ENCODE measurements around the gene STK35.

The STK35 gene

DNA sequence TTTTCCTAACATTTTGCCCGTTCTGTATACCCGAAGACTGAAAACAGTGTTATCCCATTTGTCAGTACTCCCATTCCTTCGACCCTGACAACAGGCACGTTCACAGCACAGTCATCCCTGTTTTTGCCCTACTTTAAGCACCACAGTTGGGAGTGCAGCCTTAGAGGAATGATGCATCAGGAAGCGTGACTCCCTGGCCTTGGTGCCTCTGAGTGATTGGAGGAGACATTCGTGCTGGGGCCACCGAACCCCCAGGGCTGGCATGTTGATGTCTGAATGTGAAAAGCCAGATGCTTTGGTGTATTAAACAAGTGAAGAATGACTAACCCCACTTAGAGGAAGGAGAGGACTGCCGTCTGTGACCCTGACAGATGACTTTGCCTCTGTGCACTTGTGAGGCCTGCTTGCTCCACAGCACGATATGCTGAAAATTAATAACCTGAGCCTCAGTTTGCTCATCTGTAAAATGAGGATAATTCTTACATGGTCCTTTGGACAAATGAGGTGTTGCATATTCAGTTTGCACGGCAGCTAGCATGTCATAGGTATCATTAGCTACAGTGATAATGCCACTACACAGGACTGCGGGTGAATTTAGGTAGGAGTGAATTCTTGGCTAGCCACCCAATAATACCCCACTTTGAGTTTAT, 36.0 kb downstream of the STK35 start:
- DNase-seq: no peak

DNA sequence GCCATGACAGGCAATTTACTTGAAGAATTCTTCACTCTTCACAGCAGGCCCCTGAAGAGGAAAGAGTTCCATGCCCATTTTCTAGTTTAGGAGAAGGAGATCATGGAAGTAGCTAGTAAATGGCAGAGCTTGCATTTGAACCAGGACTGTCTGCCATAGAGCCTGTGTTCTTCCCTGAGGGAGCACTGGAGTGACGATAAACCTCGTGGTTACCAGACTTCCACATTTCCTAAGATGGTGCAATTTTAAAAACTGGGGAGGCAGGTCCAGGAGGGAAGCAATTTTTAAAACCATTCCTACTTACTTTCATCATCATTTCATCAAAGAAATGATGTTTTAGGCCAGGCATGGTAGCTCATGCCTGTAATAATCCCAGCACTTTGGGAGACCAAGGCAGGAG, 36.8 kb downstream of the STK35 start:
- no peak for DNase-seq

DNA sequence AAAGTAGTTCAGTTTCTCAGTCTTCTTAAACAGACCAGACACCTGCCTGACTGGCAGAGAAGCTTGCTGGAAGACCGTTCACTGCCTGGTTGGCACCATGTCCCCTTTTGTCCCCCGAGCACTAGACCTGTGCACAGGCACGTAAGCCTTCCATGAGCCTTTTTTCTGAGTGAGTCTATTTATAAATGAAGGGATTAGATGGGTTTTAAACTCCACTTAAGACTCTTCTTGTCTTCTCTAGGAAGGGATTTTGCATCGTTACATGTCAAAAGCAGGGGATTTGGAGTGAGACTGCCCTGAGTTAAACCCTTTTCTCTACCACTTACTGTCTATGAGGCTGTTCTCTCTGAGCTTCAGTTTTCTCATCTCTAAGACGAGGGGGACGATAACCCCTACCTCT, 37.6 kb downstream of the STK35 start:
- DNase-seq: no peak

DNA sequence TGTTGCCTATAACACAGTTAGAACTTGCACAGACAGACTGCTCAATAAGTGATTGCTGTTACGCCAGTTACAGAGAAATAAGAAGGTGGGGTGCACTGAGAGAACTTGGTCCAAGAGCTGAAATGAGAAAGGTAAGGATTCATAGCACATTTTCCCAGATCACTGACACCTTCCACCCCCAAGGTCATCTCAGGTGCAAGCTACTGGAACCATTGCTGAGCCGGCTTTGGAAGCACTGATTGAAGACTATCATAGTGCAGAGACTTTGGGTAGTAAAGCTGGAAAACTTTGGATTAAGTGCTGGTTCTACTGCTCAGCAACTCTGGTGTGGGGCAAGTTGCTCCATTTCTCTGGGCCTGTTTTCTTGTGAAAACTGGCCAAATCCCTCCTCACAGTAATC, 38.1 kb downstream of the STK35 start:
- no peak for DNase-seq

DNA sequence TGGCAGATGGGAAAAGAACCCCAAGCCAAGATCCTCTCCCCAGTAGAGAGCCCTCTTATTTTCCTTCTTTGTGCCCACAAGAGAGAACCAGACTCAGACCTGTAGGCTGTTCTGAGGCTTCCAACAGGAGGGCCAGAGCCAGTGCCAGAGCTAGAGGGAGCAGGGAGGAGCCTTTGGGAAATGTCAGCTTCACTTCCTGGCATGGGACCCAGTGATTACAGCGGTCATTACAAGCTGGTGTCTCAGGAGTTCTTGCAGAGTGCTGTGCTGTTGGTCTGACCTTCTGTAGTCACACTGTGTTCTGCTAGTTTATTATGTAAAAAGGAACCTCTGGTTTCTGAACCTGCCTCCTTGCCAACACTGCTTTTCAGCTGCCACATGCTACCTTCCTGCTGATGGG, 38.9 kb downstream of the STK35 start:
- no peak for DNase-seq

DNA sequence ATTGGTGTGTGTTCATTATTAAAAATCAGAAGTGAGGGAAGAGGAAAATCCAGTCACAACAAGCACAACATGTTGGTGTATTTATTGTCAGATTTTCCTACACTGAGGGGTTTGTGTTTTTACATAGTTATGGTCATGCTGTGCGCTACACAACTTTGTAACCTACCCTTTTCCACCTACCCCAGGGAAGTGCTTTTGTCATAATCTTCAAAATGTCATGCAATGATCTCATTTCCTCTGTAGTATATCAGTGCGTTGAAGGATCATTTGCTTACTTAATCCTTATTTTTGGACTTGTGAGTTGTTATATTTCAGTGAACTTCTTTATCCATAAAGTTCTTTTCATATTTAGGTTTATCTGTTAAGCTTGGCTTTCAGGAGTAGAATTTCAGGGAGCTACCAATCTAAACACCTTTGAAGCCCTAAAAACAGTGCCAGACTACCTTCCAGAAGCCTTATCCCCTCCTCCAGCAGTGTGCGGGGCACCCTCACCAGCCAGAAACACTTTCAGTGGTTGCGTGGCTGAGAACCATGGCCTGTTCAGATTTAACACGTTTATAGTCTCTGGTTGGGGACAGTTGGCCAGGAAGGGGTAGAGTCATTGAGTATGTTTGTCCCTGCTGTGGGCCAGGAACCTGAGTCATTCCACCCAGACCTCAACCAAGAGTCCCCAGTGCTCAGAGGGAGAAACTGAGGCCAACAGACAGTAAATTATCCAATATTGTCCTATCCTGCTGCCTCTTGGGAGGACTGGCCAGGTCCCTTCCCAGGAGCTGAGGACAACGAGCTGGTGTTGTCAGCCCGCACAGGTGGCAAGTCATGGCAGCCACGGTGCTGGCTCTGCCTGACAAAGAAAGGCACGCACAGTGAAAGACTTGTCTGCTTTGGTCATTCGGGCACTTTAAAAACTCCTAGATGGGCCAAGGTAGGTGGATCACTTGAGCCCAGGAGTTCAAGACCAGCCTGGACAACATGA, 40.3 kb downstream of the STK35 start:
- no peak for DNase-seq

DNA sequence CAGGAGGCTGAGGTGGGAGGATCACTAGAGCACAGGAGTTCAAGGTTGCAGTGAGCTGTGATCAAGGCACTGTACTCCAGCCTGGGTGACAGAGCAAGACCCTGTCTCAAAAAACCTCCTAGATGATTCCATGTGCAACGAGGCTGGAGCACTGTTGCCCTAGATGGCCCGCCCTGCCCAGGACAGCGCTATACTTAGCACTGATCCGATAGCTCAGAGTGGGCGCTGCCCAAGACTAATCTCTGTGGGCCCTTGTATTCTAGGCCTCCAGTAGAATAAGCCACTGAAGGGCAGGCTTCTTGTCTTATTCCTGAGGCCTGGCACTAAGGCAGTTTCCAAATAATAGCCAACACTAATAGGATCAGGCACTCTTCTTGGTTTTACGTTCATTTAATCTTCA, 41.0 kb downstream of the STK35 start:
- no peak for DNase-seq

DNA sequence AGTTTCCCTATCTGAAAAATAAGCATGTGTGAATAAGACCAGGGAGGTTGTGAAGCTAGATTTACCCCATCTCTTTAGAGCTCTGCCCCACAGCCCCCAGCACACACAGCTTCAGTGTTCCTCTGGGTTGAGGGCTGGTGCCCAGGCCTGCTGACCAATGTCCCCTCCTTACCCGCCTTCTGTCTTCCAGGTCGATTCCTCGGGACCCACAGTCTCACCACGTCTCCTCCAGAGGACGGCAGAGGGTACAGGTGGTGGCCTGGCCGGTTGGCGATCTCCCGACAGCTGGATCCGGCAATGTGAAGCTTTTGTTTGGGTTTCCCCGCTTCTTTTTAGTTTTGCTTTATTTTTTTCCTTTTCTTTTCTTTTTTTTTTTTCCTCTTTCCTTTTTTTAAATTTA, 42.0 kb downstream of the STK35 start:
- DNase-seq: no peak

DNA sequence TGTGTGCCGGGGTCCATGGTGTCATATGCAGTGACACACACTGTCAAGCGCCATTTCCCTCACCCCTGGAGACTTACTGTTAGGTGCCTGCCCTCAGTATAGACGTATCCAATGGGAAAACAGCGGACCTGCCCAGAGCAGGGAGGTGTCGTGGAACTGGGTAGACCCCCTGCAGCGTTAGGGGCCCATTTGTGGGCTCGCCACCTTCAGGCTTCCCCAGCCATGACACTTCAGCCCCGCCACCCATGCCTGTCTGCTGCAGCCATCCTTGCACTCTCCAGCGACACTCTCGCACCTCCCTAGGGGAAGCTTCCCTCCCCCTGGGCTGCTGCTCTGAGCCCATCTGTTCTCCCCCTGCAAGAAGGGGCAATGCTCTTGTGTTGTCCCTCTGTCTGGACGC, 43.2 kb downstream of the STK35 start:
- no peak for DNase-seq

DNA sequence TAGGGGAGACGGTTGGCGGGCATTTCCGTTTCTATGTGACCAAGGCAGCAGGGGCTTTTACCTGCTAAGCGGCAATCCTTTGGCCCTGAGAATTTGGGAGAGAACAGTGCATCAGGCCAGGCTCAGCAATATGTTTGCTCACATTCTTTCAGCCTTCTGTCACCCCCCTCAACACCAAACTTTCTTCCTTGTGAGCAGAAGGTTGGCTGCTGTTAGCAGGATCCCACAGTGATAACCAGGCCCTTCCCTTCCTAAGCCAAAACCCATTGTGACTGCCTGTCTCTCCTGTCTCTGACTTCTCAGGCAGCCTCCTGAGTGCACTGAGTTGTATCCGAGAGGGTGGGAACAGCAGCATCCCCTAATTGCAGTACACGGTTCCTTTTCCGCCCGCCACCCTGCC, 43.7 kb downstream of the STK35 start:
- no peak for DNase-seq

DNA sequence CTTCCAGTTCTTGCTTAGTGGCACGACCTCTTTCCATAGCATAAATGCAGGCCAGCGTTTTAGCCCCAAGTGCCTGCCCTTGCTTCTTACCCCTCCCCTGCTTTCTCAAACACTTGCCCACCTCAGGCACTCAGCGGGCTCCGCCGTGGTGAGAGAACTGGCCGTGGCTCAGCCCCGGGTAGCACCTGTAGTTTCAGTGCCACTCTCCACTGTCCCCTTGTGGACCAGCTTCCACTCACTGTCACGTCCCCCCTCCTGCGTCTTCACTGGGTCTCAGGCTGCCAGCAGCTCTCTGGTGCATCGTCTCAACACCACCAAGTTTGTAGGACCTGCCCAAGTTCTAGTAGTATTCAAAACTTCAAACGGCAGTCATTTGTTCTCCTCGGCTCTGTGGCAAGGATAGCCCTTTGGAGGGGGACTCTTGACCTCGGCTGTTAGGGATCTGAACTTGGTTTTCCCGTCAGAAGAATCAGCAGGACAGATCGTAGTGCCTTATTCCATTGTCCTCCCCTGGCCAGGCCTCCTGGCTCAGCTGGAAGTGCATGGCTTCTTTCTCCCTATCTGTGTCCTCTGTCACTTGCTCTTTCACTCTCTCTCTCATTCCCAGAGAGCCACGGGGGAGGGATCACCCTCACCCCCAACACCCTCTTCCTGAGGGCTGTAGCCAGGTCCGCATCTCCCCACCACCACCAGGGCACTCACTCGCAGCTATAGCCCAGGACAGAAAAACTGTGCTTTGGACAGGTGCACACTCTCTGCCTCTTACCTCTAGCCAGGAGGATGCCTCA, 44.6 kb downstream of the STK35 start:
- DNase-seq: no peak

DNA sequence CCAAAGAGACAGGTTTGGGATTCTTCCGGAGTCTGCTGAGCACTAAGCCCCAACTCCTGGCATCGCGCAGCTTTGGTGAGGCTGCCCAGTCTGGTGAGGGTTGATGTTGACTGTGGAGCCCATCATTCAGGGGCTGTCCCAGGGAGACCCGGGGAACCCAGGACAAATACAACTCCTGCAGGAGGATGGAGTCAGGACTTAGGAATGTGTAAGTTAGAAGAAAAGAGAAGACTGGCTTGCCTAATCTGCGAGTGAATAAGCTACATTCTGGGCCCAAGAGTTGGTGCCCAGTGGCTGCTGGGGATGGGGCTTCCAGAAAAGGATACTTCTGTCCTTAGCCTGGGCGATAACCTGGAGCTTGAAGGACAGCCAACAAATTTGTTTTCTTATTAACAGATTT, 47.9 kb downstream of the STK35 start:
- no peak for DNase-seq

DNA sequence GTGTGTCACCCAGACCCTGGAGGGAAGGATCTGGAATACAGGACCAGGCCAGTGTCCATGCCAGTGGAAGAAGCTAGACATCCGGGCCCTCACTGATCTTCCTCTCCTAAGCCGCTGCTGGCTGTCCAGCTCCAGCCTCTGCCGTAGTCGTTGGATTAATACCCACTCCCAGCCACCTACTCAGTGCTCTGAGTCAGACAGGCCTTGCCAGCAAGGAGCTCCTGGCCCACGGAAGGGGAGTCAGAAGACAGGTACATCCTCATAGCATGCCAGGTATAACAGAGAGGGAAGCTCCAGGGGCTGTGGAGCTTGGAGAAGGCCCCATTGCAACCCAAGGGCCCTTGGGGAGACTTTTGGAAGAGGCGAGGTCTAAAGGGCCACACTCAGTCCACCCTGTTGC, 49.0 kb downstream of the STK35 start:
- no peak for DNase-seq

DNA sequence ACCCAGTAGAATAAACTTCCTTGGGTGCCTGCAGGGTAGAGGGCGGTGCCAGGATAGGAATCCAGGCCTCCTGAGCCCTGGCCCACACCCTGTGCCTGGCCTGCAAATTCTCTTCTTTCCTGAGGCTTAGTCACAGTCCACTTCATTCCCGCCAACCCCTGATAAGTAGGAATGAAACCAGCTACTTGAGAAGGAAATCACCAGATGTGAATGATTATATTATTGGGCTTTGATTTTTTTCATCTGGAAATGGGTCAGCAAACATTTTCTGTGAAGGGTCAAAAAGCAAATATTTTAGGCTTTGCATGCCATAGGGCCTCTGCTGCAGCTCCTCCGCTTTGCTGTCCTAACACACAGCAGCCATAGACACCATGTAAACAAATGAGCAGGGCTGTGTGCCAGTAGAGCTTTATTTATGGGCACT, 50.2 kb downstream of the STK35 start:
- no peak for DNase-seq

DNA sequence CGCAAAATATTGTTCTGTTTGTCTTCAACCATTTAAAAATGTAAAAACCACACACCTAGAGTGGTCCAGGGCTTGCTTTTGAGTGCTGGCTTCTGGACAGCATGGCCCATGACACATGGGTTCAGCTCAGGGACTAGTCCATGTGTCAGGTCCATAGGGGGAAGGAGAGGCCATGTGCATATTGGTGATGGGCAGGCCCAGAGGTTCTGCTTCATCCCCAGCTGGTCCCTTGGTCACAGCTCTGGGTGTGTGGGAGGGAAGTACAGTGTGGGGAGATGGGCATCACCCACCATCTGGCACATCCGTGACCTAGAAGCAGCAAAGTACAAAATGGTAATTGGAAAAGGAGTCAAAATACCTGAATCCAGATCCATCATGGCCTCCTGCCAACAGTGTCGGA, 50.7 kb downstream of the STK35 start:
- no peak for DNase-seq

DNA sequence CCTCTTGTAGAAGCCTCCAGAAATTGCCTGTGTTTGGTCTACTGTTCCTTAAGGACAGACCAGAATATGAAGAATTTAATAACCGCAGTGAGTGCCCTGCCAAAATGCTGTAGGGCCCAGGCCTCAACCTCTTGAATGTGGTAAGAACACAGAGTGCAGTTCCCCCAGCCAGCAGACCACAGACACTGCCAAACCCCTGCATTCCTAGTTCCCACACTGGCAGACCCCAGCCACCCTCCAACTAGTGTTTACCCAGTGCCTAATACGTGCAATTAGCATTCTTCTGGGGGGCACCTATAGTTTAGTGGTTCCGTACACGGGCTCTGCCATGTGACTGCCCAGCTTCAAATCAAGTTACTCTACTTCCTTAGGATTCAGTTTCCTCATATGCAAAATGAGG, 51.7 kb downstream of the STK35 start:
- no peak for DNase-seq

DNA sequence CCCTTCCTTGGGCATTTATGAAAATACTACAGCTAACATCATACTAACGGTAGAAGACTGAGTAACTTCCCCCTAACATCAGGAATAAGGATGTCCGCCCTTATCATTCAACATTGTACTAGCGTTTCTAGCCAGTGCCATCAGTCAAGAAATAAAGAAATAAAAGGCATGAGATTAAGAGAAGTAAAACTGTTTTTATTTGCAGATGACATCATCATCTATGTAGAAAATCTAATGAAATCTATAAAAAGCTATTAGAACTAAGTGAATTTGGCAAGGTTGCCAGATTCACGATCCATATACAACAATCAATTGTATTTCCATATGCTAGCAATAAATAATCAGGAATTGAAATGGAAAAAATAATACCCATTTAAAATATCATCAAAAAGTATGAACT, 54.6 kb downstream of the STK35 start:
- DNase-seq: no peak

DNA sequence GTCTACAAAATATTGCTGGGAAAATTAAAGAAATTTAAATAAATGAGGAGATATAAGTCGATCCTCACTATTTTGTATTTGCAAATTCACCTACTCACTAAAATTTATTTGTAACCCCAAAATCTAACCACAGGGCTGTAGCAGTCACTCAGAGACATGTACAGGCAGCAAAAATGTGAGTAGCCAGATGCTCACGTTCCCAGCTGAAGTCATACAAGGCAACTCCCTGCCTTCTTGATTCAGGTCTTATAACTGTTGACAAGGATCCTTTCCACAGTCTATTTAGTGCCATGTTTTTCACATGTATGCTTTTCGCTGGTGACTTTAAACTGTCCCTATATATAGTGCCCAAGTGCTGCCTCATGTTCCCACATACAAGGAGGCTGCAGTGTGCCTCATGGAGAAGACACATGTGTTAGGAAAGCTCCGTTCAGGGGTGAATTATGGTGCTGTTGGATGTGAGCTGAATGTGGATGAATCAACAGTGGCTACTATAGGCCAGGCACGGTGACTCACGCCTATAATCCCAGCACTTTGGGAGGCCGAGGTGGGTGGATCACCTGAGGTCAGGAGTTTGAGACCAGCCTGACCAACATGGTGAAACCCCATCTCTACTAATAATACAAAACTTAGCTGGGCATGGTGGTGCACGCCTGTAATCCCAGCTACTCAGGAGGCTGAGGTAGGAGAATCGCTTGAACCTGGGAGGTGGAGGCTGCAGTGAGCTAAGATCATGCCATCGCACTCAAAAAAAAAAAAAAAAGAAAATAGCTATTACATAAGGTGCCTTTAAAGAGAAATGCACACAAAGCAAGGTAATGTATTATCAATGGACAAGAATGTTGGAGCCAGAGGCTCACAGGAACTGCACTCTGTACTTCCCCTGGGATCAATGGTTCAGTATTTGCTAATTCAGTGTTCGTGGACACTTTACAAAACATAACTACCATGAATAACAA, 55.3 kb downstream of the STK35 start:
- DNase-seq: no peak

DNA sequence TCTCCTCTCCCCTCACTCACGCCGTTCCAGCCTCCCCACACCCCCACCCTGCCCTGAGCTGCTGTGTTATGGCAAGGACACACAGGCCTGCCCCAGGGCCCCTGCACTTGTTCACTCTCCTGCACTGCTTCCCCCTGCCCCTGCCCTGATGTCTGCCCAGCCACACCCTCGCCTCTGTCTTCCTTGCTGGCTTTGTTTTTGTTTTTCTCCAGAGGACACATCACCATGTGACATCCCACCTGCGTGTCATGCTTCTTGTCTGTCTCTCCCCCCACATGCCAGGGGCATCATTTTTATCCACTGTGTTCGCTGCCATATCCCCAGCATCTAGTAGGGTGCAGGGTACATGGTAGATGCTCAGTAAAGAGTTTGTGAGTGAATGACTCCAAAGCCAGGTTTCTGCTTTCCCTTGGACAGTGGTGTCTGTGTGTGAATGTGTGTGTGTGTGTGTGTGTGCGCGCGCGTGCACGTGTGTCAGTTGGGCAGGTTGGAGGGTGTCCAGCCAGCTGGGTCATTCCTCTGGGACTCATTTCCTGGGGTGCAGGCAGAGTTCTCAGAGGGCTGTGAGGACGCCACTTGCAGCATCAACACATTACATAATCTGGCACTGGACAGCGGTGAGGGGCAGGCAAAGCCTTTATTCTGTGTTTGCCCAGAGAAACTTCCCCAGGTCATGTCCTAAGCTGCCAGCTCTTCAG, 60.6 kb downstream of the STK35 start:
- no peak for DNase-seq

DNA sequence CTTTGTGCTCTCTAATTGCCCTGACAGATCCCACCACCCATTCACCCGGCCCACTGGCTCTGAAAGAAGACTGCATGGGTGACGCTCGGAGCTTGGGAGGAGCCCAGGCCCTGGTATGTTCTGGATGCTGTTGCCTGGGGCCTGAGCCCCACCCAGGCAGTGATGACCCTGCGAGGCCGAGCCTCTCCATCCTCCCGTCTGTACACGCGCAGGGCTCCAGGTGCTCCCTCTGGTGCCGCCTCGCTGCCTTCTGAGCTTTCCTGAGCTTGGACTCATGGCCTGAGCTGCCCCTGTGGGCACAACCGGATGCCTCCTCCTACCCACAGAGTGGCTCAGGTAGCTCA, 61.2 kb downstream of the STK35 start:
- no peak for DNase-seq

DNA sequence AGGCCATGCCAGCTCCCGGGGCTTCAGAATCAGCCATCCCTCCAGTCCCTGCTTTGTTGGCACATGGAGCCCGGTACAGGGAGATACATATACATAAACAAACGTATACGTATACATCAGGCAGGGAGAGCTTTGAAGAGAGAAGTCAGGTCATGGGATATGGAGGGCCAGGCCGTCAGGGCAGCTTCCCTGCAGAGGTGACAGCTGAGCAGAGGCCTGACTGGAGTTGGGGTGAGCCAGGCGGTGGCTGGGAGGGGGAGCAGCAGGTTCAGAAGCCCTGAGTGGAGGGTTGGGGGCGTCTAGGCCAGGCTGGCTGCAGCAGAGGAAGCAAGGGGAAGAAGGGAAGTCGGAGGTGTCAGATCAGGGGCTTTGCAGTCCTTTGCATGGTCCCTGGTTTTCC, 61.7 kb downstream of the STK35 start:
- DNase-seq: no peak

DNA sequence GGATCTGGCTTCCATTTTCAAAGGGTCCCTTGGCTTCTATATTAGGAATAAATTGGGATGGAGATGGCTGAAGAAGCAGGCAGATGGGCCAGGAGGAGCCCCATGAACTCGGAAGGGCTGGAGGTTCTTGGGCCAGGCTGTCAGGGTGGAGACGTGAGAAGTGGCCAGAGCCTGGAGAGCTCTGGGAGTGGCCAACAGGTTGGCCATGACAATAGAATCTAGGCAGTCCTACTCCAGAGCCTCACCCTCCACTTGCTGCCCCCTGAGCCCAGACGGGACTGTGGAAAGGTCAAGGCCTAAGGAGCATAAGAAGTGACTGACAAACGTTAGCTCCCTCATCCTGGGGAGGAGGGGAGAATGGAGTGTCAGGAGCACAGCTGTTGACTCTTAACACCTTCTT, 62.1 kb downstream of the STK35 start:
- DNase-seq: no peak

Measured in stimulated activated CD4-positive, alpha-beta T cell treated with anti-CD3 and anti-CD28 coated beads, Interleukin-2, amount 100 ng/mL, for 24 hours (primary cell).